A673 (cell line): ENCODE data around the gene CEP89.

Source experiments
- EZH2 ChIP-seq: fragments of 200-600 bp; sonication (generic); IDR thresholded peaks from 2 replicates; pipeline ENCODE4 v1.6.1; 2017; ENCODE audit warnings: borderline replicate concordance, low read depth, mild to moderate bottlenecking, mixed read lengths, antibody characterized with exemption, low read length; ENCODE audit not compliant: poor library complexity, severe bottlenecking
- TF ChIP-seq, protein P1 (sequence below): fragments of 300-800, 200-600 bp; sonication (generic); conservative IDR thresholded peaks from 2 replicates; pipeline ENCODE4 v1.5.1; 2017; ENCODE audit warnings: low read depth, mild to moderate bottlenecking, antibody characterized with exemption, low read length, moderate library complexity, mixed read lengths

DNA sequence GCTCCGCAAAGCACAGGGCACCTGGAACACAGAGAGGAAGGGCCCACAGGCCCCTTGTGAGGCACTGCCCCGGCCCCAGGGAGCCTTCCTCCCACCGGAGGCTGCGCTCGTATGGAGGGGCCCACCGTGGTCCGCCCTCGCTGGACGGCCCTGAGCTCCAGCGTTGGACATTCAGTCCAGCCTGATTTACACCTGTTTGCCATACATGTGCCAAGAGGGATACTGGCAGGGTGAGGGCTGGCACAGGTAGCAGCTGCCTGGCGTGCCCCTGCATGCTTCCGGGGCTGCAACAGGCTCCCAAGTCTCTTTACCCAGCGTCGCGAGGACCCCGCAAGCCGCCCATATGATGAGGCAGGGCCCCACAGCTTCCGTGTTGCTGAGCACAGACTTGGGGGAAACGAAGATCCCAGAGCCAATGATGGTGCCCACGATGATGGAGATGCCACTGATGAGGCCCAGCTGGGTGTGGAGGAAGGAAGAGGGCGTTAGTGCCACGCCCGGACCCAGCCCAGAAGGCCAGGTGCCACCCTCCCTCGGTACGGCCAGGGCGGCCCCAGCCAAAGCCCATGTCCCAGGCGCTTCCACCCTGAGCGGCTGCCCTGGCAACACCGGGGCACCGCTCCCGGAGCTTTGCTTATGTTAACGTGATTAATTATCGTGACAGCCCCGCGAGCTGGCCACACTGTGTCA is 107.3 kb downstream of the CEP89 start:
- TF ChIP-seq, protein P1, sequence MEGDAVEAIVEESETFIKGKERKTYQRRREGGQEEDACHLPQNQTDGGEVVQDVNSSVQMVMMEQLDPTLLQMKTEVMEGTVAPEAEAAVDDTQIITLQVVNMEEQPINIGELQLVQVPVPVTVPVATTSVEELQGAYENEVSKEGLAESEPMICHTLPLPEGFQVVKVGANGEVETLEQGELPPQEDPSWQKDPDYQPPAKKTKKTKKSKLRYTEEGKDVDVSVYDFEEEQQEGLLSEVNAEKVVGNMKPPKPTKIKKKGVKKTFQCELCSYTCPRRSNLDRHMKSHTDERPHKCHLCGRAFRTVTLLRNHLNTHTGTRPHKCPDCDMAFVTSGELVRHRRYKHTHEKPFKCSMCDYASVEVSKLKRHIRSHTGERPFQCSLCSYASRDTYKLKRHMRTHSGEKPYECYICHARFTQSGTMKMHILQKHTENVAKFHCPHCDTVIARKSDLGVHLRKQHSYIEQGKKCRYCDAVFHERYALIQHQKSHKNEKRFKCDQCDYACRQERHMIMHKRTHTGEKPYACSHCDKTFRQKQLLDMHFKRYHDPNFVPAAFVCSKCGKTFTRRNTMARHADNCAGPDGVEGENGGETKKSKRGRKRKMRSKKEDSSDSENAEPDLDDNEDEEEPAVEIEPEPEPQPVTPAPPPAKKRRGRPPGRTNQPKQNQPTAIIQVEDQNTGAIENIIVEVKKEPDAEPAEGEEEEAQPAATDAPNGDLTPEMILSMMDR = no peak
- no peak for TF ChIP-seq EZH2
